Activated B cell treated with CpG ODN at 0.5 μM for 24 hours (primary cell): ENCODE measurements around the gene C1orf146. TPM values are rescaled to one million over a fixed set of nuclear protein-coding genes. Genes with fewer than 3 reads are reported as not detected.

Source experiments
- ATAC-seq: fragments of 200-7000 bp; cut with Tn5 transposase; one replicate; pipeline ENCODE4 v1.10.0; 2021; ENCODE audit warnings: low read depth, mild to moderate bottlenecking, moderate library complexity
- CTCF ChIA-PET: fragments of 350-600 bp; sonication (Branson Sonifier 250); formaldehyde crosslinking; loops from one replicate; lab custom pipeline; 2021; ENCODE audit warnings: antibody characterized with exemption; lab: Charles Lee
- POLR2A ChIA-PET: fragments of 350-600 bp; sonication (Branson Sonifier 250); formaldehyde crosslinking; loops from one replicate; lab custom pipeline; 2021; ENCODE audit warnings: antibody characterized with exemption; lab: Charles Lee
- DNase-seq: peaks from one replicate; pipeline ENCODE4 v3.0.0; 2022
- H3K27ac Mint-ChIP-seq: one replicate; pipeline ENCODE4 v1.8.0; 2020; ENCODE audit warnings: mixed read lengths
- H3K27me3 Mint-ChIP-seq: one replicate; pipeline ENCODE4 v1.8.0; 2021; ENCODE audit warnings: mixed read lengths
- H3K36me3 Mint-ChIP-seq: one replicate; pipeline ENCODE4 v1.8.0; 2021; ENCODE audit warnings: low read depth, mixed read lengths
- H3K4me1 Mint-ChIP-seq: one replicate; pipeline ENCODE4 v1.8.0; 2021; ENCODE audit warnings: mixed read lengths
- H3K4me3 Mint-ChIP-seq: one replicate; pipeline ENCODE4 v1.8.0; 2020; ENCODE audit warnings: mild to moderate bottlenecking, mixed read lengths
- H3K9me3 Mint-ChIP-seq: one replicate; pipeline ENCODE4 v1.8.0; 2020; ENCODE audit warnings: mixed read lengths
- intact Hi-C: fragments of 100-400 bp; cut with micrococcal nuclease; formaldehyde crosslinking; loops from one replicate; pipeline ENCODE4 v1.15.1; 2024
- total RNA-seq: library from RNA; stranded (reverse); gene quantifications from 2 replicates; pipeline ENCODE4 v1.2.3, GENCODE V29; 2022
- TF ChIP-seq, protein P1 (sequence below): fragments of 200-600 bp; IDR thresholded peaks from one replicate; pipeline ENCODE4 v1.8.0; 2022; ENCODE audit warnings: antibody characterized with exemption, mild to moderate bottlenecking

The C1orf146 gene, protein sequence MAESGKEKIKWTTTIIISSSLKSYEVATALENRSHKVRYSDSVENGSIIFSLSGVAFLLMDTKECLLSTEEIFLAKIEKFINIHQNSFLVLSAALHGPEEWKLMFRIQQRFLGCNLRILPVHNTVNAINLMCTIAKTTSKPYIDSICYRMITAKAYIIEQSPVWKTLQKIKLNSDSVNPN
- total RNA-seq = not detected in 2 replicates

DNA sequence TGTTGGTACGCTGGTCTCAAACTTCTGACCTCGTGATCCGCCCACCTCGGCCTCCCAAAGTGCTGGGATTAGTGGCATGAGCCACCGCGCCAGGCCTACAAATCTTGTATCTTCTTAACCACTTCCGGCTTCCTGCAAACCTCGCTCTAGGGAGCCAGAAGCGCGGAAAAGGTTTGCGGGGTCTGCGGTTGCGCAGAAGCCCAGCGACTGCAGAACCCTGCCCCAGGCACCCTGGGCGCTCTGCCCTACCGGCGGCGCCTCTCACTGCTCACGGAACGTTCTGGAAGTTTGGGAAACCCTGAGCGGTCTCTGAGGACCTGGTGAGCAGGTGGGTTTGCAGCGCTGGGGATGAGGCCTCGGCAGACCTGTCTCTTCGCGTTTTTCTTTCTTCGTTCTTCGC, at the start of gene C1orf146:
Gene C1orf146 (plus strand): TSS at position 195 of the 400 bp plus-strand sequence. CDS start 13,506 bp downstream, outside the sequence.
- no peaks in the 10 kb centered on the region for H3K9me3 Mint-ChIP-seq
- TF ChIP-seq, protein P1, sequence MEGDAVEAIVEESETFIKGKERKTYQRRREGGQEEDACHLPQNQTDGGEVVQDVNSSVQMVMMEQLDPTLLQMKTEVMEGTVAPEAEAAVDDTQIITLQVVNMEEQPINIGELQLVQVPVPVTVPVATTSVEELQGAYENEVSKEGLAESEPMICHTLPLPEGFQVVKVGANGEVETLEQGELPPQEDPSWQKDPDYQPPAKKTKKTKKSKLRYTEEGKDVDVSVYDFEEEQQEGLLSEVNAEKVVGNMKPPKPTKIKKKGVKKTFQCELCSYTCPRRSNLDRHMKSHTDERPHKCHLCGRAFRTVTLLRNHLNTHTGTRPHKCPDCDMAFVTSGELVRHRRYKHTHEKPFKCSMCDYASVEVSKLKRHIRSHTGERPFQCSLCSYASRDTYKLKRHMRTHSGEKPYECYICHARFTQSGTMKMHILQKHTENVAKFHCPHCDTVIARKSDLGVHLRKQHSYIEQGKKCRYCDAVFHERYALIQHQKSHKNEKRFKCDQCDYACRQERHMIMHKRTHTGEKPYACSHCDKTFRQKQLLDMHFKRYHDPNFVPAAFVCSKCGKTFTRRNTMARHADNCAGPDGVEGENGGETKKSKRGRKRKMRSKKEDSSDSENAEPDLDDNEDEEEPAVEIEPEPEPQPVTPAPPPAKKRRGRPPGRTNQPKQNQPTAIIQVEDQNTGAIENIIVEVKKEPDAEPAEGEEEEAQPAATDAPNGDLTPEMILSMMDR = no peak
- no peak within 1 kb of the TSS for H3K27ac Mint-ChIP-seq
- no peaks in the 10 kb centered on the region for H3K4me1 Mint-ChIP-seq
- no peaks in the 10 kb centered on the region for H3K36me3 Mint-ChIP-seq
- intact Hi-C loops = no loop called here
- ATAC-seq (no peak), DNase-seq (no peak)
- H3K27me3 Mint-ChIP-seq = peaks cover 8% of the 10 kb centered on the region
- H3K4me3 Mint-ChIP-seq = no peak within 1 kb of the TSS
- ChIA-PET POLR2A (no interaction called here), CTCF (no interaction called here)

DNA sequence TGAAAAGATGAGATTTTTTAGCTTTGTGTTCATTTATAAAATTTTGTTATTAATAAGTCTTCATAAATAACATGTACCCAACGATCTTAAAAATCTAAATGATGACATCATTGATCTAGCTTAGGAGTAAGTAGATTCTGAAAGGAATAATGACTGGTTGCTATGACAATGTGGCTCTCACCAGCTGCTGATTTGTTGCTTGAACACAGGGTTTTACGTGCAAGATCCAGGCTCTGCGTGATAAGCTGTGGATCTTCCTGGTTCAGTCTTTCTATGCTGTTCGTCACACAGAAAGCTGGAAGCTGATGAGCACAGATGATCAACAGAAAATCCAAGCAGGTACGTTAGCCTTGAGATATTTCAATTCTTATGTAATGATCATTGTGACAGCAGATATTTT, 49.1 kb upstream of the C1orf146 start:
- POLR2A ChIA-PET = no interaction called here
- Mint-ChIP-seq H3K27me3 (peaks cover 2% of the 10 kb centered on the region), H3K4me3 (no peak overlapping the region)

DNA sequence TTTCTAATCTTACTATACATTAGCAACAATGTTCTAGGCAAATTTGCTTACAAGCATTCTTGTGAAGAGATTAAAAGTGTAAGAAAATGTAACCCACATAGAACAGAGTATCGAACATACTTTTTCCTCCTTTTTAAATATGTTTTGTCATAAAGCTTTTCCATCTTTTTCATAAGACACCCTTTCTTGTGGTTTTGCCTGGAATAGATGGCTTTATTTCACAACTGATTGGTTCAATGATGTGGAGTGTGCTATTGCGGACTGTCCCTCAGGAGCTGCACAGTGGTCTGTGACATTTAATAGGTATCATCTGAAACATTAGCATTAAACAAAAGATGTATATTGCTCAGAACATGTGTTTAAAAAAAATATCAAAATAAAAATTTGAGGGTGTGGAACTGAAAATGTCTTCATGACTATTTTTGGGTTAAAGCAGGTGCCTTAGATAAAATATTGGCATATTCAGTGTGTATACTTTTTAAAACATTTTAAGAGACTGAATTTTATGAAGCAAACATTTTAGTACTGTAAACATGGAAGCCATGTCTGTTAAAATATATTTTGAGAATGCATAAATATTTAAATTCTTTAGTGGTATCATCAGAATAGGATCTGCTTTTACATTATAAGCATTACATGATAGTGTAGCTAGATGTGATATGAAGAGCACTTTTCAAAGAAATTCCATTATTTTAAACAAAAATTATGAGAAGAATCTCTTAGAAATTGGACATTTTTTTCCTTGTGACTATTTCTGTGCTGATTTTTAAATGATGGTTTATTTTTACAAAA, 48.3 kb upstream of the C1orf146 start:
- DNase-seq = no peak
- no peak for ATAC-seq
- Mint-ChIP-seq H3K4me1 (no peaks in the 10 kb centered on the region), H3K27me3 (peaks cover 2% of the 10 kb centered on the region), H3K4me3 (no peak overlapping the region), H3K27ac (no peak overlapping the region), H3K36me3 (no peaks in the 10 kb centered on the region), H3K9me3 (no peaks in the 10 kb centered on the region)
- TF ChIP-seq, protein P1 = no peak
- ChIA-PET POLR2A (no interaction called here), CTCF (no interaction called here)
- intact Hi-C loops = no loop called here

More for the DNA sequence above, 49.1 kb upstream of the C1orf146 start:
- intact Hi-C loops = no loop called here
- ATAC-seq (no peak), DNase-seq (no peak)
- Mint-ChIP-seq H3K27ac (no peak overlapping the region), H3K9me3 (no peaks in the 10 kb centered on the region), H3K4me1 (no peaks in the 10 kb centered on the region), H3K36me3 (no peaks in the 10 kb centered on the region)
- TF ChIP-seq, protein P1 = no peak
- CTCF ChIA-PET = no interaction called here

DNA sequence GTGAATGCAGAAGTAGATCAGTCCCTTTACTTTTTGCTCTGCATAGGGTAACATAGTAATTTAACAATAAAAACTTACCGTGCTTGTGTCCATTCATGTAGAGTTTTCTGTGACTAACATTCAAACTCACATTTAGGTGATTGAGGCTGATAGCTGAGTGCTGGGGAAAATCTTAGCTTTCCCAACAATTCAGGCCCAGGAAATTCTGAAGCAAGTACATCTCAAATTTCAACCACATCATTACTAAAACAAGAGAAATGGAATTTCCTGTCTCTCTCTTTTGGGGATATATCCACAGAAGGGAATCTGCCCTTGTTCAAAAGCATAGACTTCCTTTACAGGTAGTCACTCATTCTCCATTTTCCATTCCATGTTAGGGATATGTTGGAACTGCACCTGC, 33.1 kb upstream of the C1orf146 start:
- ChIA-PET POLR2A (no interaction called here), CTCF (no interaction called here)
- Mint-ChIP-seq H3K9me3 (no peaks in the 10 kb centered on the region), H3K27me3 (no peaks in the 10 kb centered on the region), H3K27ac (no peak overlapping the region), H3K36me3 (no peaks in the 10 kb centered on the region), H3K4me3 (no peak overlapping the region), H3K4me1 (no peaks in the 10 kb centered on the region)
- intact Hi-C loops = no loop called here
- no peak for DNase-seq
- TF ChIP-seq, protein P1 = no peak
- ATAC-seq = no peak

DNA sequence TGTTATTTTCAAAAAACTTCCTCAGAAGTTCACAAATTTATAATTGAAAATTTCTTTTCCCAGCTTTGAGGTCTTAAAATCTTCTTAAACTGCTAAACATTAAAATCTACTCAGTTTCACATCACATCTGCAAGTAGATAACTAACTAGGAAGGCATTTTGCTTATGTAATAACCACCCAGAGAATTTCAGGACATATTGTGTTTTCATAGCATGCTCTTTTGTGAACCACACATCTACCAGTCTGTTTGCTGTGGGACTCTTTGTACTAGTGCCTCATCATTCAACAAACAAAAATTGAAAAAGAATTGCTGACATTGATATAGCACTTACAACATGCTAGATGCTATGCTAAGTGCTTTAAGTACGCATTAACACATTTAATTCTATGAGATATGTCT, 31.6 kb upstream of the C1orf146 start:
- Mint-ChIP-seq H3K4me1 (no peaks in the 10 kb centered on the region), H3K27ac (no peak overlapping the region), H3K9me3 (no peaks in the 10 kb centered on the region), H3K4me3 (no peak overlapping the region), H3K27me3 (no peaks in the 10 kb centered on the region), H3K36me3 (no peaks in the 10 kb centered on the region)
- DNase-seq (no peak), ATAC-seq (no peak)
- intact Hi-C loops = no loop called here
- POLR2A ChIA-PET = no interaction called here
- CTCF ChIA-PET = no interaction called here
- TF ChIP-seq, protein P1 = no peak
